ENCODE measurements around the gene PHETA1.

GRCh38 chr12:111335811-111336210 is 33.1 kb downstream of the PHETA1 start:
- TF ChIP-seq, protein P1, sequence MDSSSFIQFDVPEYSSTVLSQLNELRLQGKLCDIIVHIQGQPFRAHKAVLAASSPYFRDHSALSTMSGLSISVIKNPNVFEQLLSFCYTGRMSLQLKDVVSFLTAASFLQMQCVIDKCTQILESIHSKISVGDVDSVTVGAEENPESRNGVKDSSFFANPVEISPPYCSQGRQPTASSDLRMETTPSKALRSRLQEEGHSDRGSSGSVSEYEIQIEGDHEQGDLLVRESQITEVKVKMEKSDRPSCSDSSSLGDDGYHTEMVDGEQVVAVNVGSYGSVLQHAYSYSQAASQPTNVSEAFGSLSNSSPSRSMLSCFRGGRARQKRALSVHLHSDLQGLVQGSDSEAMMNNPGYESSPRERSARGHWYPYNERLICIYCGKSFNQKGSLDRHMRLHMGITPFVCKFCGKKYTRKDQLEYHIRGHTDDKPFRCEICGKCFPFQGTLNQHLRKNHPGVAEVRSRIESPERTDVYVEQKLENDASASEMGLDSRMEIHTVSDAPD (CRISPR knock-in tag; IDR thresholded peaks at IDR 0.05) = no peak
- TF ChIP-seq, protein P2, sequence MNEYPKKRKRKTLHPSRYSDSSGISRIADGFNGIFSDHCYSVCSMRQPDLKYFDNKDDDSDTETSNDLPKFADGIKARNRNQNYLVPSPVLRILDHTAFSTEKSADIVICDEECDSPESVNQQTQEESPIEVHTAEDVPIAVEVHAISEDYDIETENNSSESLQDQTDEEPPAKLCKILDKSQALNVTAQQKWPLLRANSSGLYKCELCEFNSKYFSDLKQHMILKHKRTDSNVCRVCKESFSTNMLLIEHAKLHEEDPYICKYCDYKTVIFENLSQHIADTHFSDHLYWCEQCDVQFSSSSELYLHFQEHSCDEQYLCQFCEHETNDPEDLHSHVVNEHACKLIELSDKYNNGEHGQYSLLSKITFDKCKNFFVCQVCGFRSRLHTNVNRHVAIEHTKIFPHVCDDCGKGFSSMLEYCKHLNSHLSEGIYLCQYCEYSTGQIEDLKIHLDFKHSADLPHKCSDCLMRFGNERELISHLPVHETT (CRISPR knock-in tag; conservative IDR thresholded peaks at IDR 0.05) = no peak
- TF ChIP-seq, protein P3, sequence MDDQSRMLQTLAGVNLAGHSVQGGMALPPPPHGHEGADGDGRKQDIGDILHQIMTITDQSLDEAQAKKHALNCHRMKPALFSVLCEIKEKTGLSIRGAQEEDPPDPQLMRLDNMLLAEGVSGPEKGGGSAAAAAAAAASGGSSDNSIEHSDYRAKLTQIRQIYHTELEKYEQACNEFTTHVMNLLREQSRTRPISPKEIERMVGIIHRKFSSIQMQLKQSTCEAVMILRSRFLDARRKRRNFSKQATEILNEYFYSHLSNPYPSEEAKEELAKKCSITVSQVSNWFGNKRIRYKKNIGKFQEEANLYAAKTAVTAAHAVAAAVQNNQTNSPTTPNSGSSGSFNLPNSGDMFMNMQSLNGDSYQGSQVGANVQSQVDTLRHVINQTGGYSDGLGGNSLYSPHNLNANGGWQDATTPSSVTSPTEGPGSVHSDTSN (CRISPR knock-in tag; IDR thresholded peaks at IDR 0.05; ENCODE audit: borderline replicate concordance) = no peak
- TF ChIP-seq, protein P4, sequence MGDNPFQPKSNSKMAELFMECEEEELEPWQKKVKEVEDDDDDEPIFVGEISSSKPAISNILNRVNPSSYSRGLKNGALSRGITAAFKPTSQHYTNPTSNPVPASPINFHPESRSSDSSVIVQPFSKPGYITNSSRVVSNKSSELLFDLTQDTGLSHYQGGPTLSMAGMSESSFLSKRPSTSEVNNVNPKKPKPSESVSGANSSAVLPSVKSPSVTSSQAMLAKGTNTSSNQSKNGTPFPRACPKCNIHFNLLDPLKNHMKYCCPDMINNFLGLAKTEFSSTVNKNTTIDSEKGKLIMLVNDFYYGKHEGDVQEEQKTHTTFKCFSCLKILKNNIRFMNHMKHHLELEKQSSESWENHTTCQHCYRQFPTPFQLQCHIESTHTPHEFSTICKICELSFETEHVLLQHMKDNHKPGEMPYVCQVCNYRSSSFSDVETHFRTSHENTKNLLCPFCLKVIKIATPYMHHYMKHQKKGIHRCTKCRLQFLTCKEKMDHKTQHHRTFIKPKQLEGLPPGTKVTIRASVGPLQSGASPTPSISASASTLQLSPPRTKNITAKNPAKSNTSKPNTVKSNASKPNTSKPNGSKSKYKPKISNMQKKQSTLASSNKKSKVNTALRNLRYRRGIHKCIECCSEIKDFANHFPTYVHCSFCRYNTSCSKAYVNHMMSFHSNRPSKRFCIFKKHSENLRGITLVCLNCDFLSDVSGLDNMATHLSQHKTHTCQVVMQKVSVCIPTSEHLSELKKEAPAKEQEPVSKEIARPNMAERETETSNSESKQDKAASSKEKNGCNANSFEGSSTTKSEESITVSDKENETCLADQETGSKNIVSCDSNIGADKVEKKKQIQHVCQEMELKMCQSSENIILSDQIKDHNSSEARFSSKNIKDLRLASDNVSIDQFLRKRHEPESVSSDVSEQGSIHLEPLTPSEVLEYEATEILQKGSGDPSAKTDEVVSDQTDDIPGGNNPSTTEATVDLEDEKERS (CRISPR knock-in tag; IDR thresholded peaks at IDR 0.05) = no peak
- TF ChIP-seq, protein P5, sequence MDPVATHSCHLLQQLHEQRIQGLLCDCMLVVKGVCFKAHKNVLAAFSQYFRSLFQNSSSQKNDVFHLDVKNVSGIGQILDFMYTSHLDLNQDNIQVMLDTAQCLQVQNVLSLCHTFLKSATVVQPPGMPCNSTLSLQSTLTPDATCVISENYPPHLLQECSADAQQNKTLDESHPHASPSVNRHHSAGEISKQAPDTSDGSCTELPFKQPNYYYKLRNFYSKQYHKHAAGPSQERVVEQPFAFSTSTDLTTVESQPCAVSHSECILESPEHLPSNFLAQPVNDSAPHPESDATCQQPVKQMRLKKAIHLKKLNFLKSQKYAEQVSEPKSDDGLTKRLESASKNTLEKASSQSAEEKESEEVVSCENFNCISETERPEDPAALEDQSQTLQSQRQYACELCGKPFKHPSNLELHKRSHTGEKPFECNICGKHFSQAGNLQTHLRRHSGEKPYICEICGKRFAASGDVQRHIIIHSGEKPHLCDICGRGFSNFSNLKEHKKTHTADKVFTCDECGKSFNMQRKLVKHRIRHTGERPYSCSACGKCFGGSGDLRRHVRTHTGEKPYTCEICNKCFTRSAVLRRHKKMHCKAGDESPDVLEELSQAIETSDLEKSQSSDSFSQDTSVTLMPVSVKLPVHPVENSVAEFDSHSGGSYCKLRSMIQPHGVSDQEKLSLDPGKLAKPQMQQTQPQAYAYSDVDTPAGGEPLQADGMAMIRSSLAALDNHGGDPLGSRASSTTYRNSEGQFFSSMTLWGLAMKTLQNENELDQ (CRISPR knock-in tag; IDR thresholded peaks at IDR 0.05; ENCODE audit: borderline replicate concordance) = no peak
- TF ChIP-seq, protein P6, sequence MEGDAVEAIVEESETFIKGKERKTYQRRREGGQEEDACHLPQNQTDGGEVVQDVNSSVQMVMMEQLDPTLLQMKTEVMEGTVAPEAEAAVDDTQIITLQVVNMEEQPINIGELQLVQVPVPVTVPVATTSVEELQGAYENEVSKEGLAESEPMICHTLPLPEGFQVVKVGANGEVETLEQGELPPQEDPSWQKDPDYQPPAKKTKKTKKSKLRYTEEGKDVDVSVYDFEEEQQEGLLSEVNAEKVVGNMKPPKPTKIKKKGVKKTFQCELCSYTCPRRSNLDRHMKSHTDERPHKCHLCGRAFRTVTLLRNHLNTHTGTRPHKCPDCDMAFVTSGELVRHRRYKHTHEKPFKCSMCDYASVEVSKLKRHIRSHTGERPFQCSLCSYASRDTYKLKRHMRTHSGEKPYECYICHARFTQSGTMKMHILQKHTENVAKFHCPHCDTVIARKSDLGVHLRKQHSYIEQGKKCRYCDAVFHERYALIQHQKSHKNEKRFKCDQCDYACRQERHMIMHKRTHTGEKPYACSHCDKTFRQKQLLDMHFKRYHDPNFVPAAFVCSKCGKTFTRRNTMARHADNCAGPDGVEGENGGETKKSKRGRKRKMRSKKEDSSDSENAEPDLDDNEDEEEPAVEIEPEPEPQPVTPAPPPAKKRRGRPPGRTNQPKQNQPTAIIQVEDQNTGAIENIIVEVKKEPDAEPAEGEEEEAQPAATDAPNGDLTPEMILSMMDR (CRISPR knock-in tag; IDR thresholded peaks at IDR 0.05) = no peak
